ENCODE results near the gene TUBGCP3.

Gene TUBGCP3

DNA sequence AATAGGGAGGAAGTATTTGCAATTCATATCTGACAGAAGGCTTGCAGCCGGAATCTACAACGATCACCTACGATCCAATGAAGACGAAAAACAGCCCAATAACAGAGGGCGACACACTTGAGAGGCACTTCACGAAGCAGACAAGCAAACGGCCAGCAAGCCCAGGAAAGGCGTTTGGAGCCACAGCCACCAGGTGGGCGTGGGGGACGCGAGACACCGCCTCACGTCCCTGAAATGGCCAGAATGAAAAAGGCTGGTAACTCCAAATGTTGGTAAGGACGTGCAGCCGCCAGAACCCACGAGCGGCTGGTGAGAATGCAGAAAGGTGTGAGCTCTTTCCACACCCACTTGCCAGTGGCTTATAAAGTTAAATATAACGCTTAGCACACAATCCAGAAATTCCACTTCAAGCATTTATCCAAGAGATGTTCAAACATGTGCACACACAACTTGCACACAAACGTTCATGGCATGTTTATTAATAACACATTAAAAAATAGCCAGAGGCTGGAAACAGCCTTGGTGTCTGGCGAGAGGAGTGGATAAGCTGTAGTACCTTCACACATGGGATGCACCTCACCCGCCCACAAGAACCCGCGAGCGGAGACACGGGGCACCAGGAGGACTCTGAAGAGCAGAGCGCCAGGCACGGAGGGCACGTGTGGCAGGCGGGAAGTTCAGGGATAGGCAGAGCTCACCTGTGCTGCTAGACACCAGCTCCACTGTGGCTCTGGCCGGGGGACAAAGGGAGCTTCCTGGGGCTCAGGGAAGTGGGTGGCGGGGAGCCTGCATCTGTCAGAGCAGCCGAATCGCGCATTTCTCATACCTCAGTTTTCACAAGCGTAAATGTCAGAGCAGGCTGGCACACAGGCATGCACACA is 122.5 kb downstream of the TUBGCP3 start:
- TF ChIP-seq, protein P1, sequence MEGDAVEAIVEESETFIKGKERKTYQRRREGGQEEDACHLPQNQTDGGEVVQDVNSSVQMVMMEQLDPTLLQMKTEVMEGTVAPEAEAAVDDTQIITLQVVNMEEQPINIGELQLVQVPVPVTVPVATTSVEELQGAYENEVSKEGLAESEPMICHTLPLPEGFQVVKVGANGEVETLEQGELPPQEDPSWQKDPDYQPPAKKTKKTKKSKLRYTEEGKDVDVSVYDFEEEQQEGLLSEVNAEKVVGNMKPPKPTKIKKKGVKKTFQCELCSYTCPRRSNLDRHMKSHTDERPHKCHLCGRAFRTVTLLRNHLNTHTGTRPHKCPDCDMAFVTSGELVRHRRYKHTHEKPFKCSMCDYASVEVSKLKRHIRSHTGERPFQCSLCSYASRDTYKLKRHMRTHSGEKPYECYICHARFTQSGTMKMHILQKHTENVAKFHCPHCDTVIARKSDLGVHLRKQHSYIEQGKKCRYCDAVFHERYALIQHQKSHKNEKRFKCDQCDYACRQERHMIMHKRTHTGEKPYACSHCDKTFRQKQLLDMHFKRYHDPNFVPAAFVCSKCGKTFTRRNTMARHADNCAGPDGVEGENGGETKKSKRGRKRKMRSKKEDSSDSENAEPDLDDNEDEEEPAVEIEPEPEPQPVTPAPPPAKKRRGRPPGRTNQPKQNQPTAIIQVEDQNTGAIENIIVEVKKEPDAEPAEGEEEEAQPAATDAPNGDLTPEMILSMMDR (IDR thresholded peaks at IDR 0.05; ENCODE audit: low read depth, low read length, missing control alignments) = no peak

GRCh38 chr13:112464720-112465119 is 123.2 kb downstream of the TUBGCP3 start:
- no peak for DNase-seq (ENCODE audit: extremely low read depth, low read depth)
- TF ChIP-seq, protein P1 (IDR thresholded peaks at IDR 0.05; ENCODE audit: low read depth, low read length, missing control alignments) = no peak
- H3K4me3 ChIP-seq (replicated peaks; ENCODE audit: low read depth, low read length) = no peak overlapping the region

More for the DNA sequence above, 122.5 kb downstream of the TUBGCP3 start:
- no peak overlapping the region for H3K4me3 ChIP-seq (replicated peaks; ENCODE audit: low read depth, low read length)
- DNase-seq (ENCODE audit: extremely low read depth, low read depth) = no peak

GRCh38 chr13:112462408-112462807 is 125.5 kb downstream of the TUBGCP3 start:
- no peak overlapping the region for H3K4me3 ChIP-seq (replicated peaks; ENCODE audit: low read depth, low read length)
- no peak for DNase-seq (ENCODE audit: extremely low read depth, low read depth)
- TF ChIP-seq, protein P1 (IDR thresholded peaks at IDR 0.05; ENCODE audit: low read depth, low read length, missing control alignments) = no peak

DNA sequence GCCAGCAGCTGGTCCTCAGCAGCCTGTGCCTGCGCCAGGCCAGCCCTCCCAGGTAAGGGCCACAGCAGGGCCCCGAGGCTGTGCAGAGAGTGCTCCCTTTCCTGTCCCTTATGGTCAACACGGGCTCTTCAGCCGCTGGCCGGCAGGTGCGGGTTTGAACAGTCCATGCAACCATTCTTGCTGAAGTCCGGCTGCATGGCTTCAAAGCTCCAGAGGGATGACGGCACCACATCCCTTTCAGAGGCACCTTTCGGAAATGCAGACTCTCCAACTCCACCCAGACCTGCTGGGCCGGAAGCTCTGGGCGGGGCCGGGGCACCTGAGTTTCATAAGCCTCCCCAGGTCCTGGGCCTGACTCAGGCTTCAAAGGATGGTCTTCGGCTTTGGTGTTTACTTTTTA is 130.5 kb downstream of the TUBGCP3 start:
- TF ChIP-seq, protein P1 (IDR thresholded peaks at IDR 0.05; ENCODE audit: low read depth, low read length, missing control alignments) = no peak
- no peak for DNase-seq (ENCODE audit: extremely low read depth, low read depth)
- H3K4me3 ChIP-seq (replicated peaks; ENCODE audit: low read depth, low read length) = no peak overlapping the region

DNA sequence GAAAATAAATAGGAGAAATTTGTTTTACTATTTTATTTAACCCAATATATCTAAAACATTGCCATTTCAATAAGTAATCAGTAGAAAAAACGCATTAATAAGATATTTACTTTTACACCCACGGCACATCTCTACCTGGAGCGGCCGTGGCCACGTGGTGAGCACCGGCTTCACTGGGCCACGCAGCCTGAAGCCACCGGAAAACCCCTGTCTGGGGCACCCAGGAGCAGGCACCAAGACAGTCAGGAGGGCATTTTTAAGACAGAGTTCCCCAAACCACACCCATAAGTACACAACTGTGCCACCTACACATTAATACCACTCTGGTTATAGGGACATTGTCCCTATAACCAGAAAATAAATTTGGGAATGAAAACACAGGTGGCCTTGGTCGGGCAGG is 130.9 kb downstream of the TUBGCP3 start:
- TF ChIP-seq, protein P1 (IDR thresholded peaks at IDR 0.05; ENCODE audit: low read depth, low read length, missing control alignments) = no peak
- H3K4me3 ChIP-seq (replicated peaks; ENCODE audit: low read depth, low read length) = no peak overlapping the region
- no peak for DNase-seq (ENCODE audit: extremely low read depth, low read depth)

GRCh38 chr13:112456138-112457056 is 131.6 kb downstream of the TUBGCP3 start:
- TF ChIP-seq, protein P1 (IDR thresholded peaks at IDR 0.05; ENCODE audit: low read depth, low read length, missing control alignments) = no peak
- no peak overlapping the region for H3K4me3 ChIP-seq (replicated peaks; ENCODE audit: low read depth, low read length)
- no peak for DNase-seq (ENCODE audit: extremely low read depth, low read depth)

Measured in HFF-Myc (cell line).